Panc1 (cell line): Measurements from ENCODE around the gene PLA2G4C. TPM values are rescaled to one million over a fixed set of nuclear protein-coding genes. Genes with fewer than 3 reads are reported as not detected.
"Not testable (repeated sequence)": the region's sequence is repeated elsewhere in the genome, so short reads cannot be mapped to it uniquely, and the experiment has no call there.

Experiments used
- ATAC-seq: fragments of 200-7000 bp; cut with Tn5 transposase; 2 replicates; pipeline ENCODE4 v1.9.1; 2020; ENCODE audit warnings: mild to moderate bottlenecking, moderate library complexity
- BruUV-seq: library from RNA; stranded (reverse); fragments of 400-500 nt; replicated peaks from 2 replicates; lab custom pipeline; 2021; lab: Mats Ljungman, UMichigan
- CTCF ChIA-PET: fragments of 300-600 bp; sonication (Branson Sonifier 250); formaldehyde crosslinking; loops from one replicate; lab custom pipeline; 2022; ENCODE audit warnings: antibody characterized with exemption; lab: Charles Lee
- POLR2A ChIA-PET: fragments of 300-600 bp; sonication (Branson Sonifier 250); formaldehyde crosslinking; loops from one replicate; lab custom pipeline; 2022; ENCODE audit warnings: antibody characterized with exemption; lab: Charles Lee
- DNase-seq: peaks from one replicate; pipeline ENCODE4 v3.0.0-alpha.2; 2010; ENCODE audit warnings: low read depth, low spot score
- H3K27ac ChIP-seq: 2 replicates; pipeline ENCODE4 v1.5.1; 2011; ENCODE audit warnings: mild to moderate bottlenecking, low read length, inconsistent platforms
- H3K27me3 ChIP-seq: fragments of 200-500 bp; sonication (Bioruptor generic); 2 replicates; pipeline ENCODE4 v1.6.0; 2014; ENCODE audit warnings: low read length, inconsistent platforms; ENCODE audit not compliant: control insufficient read depth, insufficient read depth
- H3K36me3 ChIP-seq: fragments of 200-500 bp; sonication (Bioruptor generic); 2 replicates; pipeline ENCODE4 v1.5.1; 2014; ENCODE audit warnings: inconsistent platforms, mild to moderate bottlenecking, low read length, moderate library complexity; ENCODE audit not compliant: control insufficient read depth, insufficient read depth
- H3K4me1 ChIP-seq: 2 replicates; pipeline ENCODE4 v1.5.1; 2011; ENCODE audit warnings: inconsistent platforms, mild to moderate bottlenecking, low read length, moderate library complexity; ENCODE audit not compliant: control insufficient read depth, insufficient read depth
- H3K4me3 ChIP-seq, 2 experiments: 2 replicates each; pipeline ENCODE4 v1.5.1; 2011 to 2012; ENCODE audit warnings: low read depth in 2 of 2, low read length in 2 of 2, mild to moderate bottlenecking in 2 of 2, inconsistent platforms in 1 of 2, moderate library complexity in 1 of 2
- H3K9me3 ChIP-seq: fragments of 200-500 bp; sonication (Bioruptor generic); 2 replicates; pipeline ENCODE4 v1.5.1; 2014; ENCODE audit warnings: low read depth, mild to moderate bottlenecking, inconsistent platforms, low read length, moderate library complexity; ENCODE audit not compliant: control insufficient read depth, insufficient read depth
- POLR2AphosphoS5 ChIP-seq: IDR thresholded peaks from 2 replicates; pipeline ENCODE4 v1.6.1; 2012; ENCODE audit warnings: mild to moderate bottlenecking, low read depth, low read length, moderate library complexity
- SIN3A ChIP-seq: IDR thresholded peaks from 2 replicates; pipeline ENCODE4 v1.6.1; 2012; ENCODE audit warnings: low read depth, mild to moderate bottlenecking, low read length, moderate library complexity, borderline replicate concordance; ENCODE audit not compliant: insufficient read depth
- TCF7L2 ChIP-seq: IDR thresholded peaks from 2 replicates; pipeline ENCODE4 v1.6.1; 2011; ENCODE audit warnings: mild to moderate bottlenecking, low read depth, low read length, inconsistent platforms
- in situ Hi-C: cut with HindIII; loops from 2 replicates; pipeline ENCODE4 v1.10.0; 2016; ENCODE audit warnings: low sequenced_read_pairs, low pct_unique_long_range_greater_than_20kb
- intact Hi-C: fragments of 100-400 bp; cut with micrococcal nuclease; formaldehyde crosslinking; loops from one replicate; pipeline ENCODE4 v1.10.0; 2022; ENCODE audit not compliant: unreplicated experiment
- total RNA-seq: library from RNA; stranded (reverse); gene quantifications from one replicate; pipeline ENCODE4 v1.2.1, GENCODE V29; 2021; ENCODE audit not compliant: unreplicated experiment
- TF ChIP-seq, protein P1 (sequence below), 2 experiments: IDR thresholded peaks; 2 replicates each; pipeline ENCODE4 v1.6.1; 2011 to 2012; ENCODE audit warnings: low read depth in 2 of 2, control low read depth in 1 of 2, low read length in 1 of 2, mild to moderate bottlenecking in 1 of 2, moderate library complexity in 1 of 2; ENCODE audit not compliant: insufficient read depth in 1 of 2
- TF ChIP-seq, protein P2 (sequence below): fragments of 450-650 bp; IDR thresholded peaks from 2 replicates; pipeline ENCODE4 v1.5.1; 2017; ENCODE audit warnings: mild to moderate bottlenecking

Gene PLA2G4C
- total RNA-seq, 1 experiment from 2014 or later: 2.0 TPM

DNA sequence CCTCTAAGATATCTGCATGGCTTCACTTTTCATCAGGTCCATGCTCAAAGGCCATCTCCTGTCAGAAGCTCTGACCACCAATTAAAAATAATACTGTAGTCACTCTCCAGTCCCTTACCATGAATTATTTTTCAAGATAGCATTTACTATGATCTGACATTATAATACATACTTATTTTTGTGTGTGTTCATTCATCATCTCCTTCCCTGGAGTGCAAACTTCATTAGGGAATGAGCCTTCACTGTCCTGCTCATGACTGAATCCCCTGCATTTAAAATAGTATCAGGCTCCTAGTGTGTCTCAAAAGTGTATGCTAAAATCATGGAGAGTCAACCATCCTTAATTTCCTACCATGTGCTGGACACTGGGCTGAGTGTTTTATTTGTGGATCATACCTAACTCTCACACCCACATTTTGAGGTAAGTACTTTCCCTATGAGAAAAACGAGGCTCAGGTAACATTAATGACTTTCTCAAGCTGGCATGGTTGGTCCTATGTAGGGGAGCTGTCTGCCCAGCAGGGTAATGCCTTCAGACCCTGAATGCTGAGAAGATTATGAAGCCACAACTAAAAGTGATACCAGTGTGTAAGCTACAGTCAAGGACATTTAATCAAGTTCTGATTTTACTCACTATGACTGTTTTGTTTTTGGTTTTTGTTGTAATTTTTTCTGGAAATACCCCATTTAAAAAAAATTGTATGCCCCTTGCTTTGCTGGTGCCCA is 16.3 kb downstream of the PLA2G4C start:
- intact Hi-C loops: no loop called here
- no TSS peak for BruUV-seq

DNA sequence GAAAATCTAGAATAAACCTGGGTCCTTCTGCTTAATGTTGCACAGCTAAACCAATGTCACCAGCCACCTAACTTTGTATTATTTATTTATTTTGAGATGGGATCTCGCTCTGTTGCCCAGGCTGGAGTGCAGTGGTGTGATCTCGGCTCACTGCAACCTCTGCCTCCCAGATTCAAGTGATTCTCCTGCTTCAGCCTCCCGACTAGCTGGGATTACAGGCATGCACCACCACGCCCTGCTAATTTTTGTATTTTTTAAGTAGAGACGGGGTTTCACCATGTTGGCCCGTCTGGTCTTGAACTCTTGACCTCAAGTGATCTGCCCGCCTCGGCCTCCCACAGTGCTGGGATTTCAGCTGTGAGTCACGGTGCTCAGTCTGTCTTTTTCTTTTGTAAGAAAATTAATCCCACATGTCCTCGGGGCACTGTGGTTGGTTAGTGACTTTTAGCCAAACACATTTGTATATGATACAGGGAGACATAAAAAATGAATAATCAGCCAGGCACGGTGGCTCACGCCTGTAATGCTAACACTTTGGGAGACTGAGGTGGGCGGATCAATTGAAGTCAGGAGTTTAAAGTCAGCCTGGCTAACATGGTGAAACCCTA is 19.4 kb downstream of the PLA2G4C start:
- DNase-seq, H3K4me3 ChIP-seq, H3K36me3 ChIP-seq, in situ Hi-C loops, CTCF ChIA-PET, intact Hi-C loops, H3K27ac ChIP-seq, H3K4me1 ChIP-seq, POLR2A ChIA-PET, ATAC-seq, H3K27me3 ChIP-seq, BruUV-seq, H3K9me3 ChIP-seq: not testable (repeated sequence)

More for the DNA sequence above, 16.3 kb downstream of the PLA2G4C start:
- H3K4me3 ChIP-seq: no peak overlapping the region
- POLR2A ChIA-PET: no interaction called here
- no peak for ATAC-seq
- no peaks in the 10 kb centered on the region for H3K4me1 ChIP-seq
- H3K27me3 ChIP-seq: no peaks in the 10 kb centered on the region
- CTCF ChIA-PET: no interaction called here
- H3K27ac ChIP-seq: no peak overlapping the region
- DNase-seq: no peak
- in situ Hi-C loops: no loop called here
- no peaks in the 10 kb centered on the region for H3K36me3 ChIP-seq
- H3K9me3 ChIP-seq: no peaks in the 10 kb centered on the region
- no peak for TF ChIP-seq SIN3A
- no peak for TF ChIP-seq TCF7L2
- TF ChIP-seq, protein P1, sequence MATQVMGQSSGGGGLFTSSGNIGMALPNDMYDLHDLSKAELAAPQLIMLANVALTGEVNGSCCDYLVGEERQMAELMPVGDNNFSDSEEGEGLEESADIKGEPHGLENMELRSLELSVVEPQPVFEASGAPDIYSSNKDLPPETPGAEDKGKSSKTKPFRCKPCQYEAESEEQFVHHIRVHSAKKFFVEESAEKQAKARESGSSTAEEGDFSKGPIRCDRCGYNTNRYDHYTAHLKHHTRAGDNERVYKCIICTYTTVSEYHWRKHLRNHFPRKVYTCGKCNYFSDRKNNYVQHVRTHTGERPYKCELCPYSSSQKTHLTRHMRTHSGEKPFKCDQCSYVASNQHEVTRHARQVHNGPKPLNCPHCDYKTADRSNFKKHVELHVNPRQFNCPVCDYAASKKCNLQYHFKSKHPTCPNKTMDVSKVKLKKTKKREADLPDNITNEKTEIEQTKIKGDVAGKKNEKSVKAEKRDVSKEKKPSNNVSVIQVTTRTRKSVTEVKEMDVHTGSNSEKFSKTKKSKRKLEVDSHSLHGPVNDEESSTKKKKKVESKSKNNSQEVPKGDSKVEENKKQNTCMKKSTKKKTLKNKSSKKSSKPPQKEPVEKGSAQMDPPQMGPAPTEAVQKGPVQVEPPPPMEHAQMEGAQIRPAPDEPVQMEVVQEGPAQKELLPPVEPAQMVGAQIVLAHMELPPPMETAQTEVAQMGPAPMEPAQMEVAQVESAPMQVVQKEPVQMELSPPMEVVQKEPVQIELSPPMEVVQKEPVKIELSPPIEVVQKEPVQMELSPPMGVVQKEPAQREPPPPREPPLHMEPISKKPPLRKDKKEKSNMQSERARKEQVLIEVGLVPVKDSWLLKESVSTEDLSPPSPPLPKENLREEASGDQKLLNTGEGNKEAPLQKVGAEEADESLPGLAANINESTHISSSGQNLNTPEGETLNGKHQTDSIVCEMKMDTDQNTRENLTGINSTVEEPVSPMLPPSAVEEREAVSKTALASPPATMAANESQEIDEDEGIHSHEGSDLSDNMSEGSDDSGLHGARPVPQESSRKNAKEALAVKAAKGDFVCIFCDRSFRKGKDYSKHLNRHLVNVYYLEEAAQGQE (IDR thresholded peaks at IDR 0.05; ENCODE audit: insufficient read depth in 1 of 2, low read depth in 2 of 2, low read length in 1 of 2): no peak
- TF ChIP-seq, protein P2, sequence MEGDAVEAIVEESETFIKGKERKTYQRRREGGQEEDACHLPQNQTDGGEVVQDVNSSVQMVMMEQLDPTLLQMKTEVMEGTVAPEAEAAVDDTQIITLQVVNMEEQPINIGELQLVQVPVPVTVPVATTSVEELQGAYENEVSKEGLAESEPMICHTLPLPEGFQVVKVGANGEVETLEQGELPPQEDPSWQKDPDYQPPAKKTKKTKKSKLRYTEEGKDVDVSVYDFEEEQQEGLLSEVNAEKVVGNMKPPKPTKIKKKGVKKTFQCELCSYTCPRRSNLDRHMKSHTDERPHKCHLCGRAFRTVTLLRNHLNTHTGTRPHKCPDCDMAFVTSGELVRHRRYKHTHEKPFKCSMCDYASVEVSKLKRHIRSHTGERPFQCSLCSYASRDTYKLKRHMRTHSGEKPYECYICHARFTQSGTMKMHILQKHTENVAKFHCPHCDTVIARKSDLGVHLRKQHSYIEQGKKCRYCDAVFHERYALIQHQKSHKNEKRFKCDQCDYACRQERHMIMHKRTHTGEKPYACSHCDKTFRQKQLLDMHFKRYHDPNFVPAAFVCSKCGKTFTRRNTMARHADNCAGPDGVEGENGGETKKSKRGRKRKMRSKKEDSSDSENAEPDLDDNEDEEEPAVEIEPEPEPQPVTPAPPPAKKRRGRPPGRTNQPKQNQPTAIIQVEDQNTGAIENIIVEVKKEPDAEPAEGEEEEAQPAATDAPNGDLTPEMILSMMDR: no peak
- no peak for TF ChIP-seq POLR2AphosphoS5

DNA sequence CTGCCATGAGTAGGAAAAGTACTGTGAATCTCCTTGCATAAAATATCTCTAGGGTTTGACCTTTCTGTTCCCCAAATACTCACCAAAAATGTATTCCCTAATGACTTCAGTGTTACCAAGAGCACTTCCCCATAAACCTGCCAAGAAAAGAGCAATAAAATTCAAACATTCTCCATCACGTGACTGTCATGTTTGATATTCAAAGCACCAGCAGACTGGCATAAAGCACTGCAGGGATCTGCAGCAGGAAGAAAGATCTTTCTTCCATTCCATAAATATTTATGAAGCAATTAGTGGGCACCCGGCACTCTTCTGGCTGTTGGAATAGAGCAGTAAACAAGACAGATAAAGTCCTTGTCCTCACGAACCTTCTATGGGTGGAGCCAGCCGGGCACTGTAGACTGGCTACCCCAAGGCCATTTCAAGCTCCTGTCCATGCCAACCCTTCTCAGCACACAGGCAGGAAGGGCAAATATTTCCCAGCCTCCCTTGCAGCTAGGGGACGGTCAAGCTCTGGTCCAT is 20.3 kb downstream of the PLA2G4C start:
- Histone ChIP-seq H3K27me3 (no peaks in the 10 kb centered on the region), H3K4me3 (no peak overlapping the region), H3K27ac (no peak overlapping the region), H3K36me3 (no peaks in the 10 kb centered on the region), H3K9me3 (no peaks in the 10 kb centered on the region), H3K4me1 (no peaks in the 10 kb centered on the region)
- intact Hi-C loops: no loop called here
- in situ Hi-C loops: no loop called here
- ChIA-PET POLR2A (no interaction called here), CTCF (no interaction called here)
- no peak for ATAC-seq
- DNase-seq: no peak
- TF ChIP-seq, protein P2: no peak
- no peak for TF ChIP-seq TCF7L2
- BruUV-seq: no TSS peak

DNA sequence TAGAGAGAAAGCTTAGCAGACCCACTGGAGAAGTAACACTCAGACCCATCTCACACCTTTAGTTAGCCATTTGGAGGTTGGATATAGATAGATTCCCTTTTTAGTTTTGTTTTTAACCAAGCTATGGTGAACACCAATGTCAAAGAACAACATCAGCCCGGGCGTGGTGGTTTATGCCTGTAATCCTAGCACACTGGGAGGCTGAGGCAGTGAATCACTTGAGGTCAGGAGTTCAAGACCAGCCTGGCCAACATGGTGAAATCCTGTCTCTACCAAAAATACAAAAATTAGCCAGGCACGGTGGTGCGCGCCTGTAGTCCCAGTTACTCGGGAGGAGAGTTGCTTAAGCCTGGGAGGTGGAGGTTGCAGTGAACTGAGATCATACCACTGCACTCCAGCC is 21.6 kb downstream of the PLA2G4C start:
- BruUV-seq, H3K36me3 ChIP-seq, DNase-seq, H3K9me3 ChIP-seq, intact Hi-C loops, CTCF ChIA-PET, ATAC-seq, POLR2A ChIA-PET, H3K4me3 ChIP-seq, H3K4me1 ChIP-seq, H3K27me3 ChIP-seq, in situ Hi-C loops, H3K27ac ChIP-seq: not testable (repeated sequence)
